GM19397 (cell line): Measurements from ENCODE around the gene SPNS2.

Experiments used
- ATAC-seq: cut with Tn5 transposase; IDR thresholded peaks from one replicate; pipeline ENCODE4 v1.9.1; 2021; ENCODE audit warnings: mild to moderate bottlenecking, moderate library complexity; ENCODE audit not compliant: unreplicated experiment

Gene SPNS2

GRCh38 chr17:4503283-4504025 is 4.8 kb downstream of the SPNS2 start:
- no peak for ATAC-seq

DNA sequence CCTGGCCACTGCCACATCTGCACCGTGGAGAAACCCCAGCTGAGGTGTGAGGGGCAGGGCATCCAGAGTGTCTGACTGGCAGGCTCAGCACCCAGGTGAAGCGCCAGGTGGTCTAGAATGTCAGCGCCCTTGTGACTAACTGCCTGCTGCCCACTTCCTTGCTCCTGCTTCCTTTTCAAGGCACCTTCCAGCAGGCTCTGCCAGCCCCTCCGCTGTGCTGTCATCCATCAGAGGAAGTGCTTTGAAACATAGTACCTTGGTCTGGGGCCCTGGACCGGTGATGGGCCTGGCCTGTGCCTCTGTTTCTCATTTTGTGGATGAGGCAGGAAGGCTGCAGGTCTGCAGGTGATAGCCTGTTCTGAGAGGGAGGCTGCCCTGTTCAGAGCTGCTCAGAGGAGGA is 5.5 kb downstream of the SPNS2 start:
- ATAC-seq: no peak

- no peak for ATAC-seq
Observed at GRCh38 chr17:4505187-4505586, 6.5 kb downstream of the SPNS2 start.

GRCh38 chr17:4506175-4506813 is 7.6 kb downstream of the SPNS2 start:
- no peak for ATAC-seq

DNA sequence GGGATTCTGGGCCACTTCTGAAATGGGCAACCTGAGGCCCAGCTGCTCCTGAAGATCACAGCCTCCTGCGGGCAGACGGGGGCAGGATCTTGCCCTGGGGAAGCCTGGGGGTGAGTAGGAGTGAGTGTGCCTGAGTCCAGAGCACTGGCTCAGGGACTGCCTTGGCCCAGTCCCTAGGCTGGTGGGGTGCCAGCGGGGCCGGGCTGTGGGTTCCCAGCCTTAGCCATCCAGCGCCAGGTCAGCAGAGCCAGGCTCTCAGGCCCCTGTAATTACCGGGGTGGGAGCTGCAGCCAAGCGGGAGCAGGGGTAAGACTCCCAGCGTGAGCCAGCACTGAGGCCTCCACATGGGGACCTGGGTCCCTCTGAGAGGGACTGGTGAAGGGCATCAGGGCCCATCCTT is 8.2 kb downstream of the SPNS2 start:
- no peak for ATAC-seq

GRCh38 chr17:4507361-4508111 is 8.9 kb downstream of the SPNS2 start:
- no peak for ATAC-seq

- no peak for ATAC-seq
Observed at GRCh38 chr17:4508207-4508606, 9.5 kb downstream of the SPNS2 start.

DNA sequence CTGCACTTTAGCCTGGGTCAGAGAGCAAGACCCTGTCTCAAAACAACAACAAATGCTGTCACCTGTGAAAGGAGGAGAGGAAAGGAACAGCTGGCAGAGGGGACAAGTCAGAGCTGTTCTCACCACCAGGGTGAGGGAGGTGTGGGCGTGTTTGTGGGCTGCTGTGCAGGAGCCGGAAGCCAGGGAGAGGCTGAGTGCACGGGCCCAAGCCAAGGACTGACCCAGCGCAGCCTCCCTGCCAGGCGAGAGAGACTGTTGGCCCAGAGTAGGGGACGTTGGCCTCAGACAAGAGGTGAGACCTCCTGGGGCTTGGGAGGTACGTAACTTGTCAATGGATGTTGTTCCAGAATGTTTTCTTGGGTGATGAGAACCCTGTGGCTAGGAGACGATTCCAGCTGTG is 10.7 kb downstream of the SPNS2 start:
- peak; percentile 57 for ATAC-seq

DNA sequence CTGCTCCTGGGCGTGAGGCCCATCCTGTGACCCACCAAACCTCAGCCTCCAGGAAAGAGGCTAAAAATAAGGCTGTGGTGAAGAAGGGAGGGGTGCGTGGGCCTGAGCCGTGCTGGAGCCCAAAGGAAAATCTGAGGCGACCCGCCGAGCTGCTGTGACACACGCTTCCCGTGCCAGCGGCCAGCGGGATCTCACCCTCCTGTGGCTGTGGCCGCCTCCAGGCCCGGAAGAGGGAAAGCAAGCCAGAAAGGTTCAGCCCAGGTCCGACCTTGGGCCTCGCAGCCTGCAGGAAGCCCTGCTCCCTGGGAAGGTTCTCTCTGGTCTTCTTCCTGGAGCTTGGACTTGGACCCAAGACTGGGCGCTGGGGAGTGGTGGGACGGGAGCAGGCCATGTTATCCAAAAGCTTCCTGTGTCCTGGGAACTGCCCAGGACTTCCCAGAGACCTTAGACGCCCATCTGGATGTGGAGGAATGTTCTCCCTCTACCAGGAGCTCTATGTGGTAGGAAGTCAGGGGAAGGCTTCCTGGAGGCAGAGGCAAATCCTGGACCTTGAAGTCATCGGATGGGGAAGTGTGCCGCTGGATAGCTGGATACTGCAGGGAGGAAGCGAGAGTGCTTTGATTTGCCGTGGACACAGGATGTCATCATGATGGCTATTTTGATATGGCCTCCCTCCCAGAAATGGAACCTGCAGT is 11.4 kb downstream of the SPNS2 start:
- no peak for ATAC-seq

- no peak for ATAC-seq
Observed at GRCh38 chr17:4510618-4510941, 11.9 kb downstream of the SPNS2 start.

DNA sequence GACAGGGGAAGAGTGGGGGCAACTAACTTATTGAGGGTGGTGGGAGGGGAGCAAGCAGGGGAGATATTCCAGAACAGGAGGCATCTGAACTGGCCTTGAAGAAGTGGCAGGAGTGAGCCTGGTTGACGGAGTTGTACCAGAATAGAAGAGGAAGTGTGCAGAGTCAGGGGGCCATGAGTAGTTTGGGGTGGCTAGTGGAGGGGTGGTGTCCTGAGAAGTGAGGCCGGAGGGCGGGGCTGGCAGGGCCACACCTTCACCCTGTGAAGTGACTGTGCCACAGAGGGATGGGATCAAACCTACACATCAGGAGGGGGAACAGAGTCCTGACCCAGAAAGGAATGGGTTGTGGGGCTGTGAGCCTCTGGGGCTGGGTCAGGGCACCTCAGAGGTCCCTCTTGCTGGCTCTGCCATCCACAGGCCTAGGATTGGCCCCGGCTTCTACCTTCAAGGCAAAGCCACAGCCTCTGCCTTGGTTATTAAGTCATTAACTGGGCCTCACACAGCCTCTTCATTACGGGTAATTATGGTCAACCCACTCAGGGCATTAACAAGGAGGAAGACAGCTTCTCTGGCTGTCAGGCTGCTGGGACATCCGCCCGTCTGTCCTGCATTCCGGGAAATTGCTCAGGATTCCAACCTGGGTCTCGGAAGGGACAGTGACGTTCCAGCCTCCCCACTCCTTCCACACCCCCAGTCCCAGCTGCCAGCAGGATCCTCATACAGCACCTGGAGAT is 12.7 kb downstream of the SPNS2 start:
- ATAC-seq: no peak

DNA sequence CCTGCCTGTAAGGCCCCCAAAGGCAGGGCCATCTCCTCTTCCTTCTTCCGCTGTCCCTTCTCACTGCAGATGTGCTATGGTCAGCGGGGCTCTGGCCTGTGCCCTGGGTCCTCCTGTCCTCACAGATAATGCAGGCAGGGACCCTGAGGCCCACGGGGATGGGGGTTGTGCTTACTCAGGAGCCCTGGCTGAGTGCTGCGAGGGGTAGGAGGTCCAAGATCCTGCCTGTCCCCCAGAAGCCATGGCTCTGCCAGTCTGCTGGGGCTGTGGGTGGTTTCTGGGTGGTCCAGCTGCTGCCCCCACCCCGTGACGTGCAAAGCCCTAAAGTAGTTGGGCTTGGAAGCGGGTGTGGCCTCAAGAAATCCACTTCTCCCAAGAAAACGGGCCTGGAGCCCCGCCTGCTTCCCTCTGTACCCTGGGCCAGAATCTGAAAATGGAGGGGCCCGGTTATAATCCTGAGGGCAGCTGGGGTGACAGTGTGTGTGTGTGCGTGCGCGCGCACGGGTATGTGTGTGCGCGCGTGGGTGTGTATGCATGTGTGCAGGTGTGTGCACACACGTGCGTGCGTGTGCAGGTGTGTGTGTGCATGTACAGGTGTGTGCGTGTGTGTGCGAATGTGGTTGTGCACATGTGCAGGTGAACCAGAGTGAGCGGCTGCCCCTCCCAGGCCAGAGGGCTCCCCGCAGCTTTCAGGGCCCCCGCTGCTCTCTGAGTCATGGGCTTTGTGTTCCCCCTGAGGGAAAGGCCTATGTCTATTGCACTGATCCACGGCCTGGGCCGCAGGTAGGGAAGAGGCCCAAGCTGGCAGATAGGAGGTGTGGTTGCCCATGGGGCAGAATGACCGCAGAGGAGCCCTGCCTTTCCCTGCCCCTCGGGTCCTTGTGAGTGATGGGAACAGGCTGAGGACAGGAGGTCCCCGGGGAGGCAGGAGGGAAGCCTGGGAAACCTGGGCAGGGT is 13.8 kb downstream of the SPNS2 start:
- ATAC-seq: no peak

DNA sequence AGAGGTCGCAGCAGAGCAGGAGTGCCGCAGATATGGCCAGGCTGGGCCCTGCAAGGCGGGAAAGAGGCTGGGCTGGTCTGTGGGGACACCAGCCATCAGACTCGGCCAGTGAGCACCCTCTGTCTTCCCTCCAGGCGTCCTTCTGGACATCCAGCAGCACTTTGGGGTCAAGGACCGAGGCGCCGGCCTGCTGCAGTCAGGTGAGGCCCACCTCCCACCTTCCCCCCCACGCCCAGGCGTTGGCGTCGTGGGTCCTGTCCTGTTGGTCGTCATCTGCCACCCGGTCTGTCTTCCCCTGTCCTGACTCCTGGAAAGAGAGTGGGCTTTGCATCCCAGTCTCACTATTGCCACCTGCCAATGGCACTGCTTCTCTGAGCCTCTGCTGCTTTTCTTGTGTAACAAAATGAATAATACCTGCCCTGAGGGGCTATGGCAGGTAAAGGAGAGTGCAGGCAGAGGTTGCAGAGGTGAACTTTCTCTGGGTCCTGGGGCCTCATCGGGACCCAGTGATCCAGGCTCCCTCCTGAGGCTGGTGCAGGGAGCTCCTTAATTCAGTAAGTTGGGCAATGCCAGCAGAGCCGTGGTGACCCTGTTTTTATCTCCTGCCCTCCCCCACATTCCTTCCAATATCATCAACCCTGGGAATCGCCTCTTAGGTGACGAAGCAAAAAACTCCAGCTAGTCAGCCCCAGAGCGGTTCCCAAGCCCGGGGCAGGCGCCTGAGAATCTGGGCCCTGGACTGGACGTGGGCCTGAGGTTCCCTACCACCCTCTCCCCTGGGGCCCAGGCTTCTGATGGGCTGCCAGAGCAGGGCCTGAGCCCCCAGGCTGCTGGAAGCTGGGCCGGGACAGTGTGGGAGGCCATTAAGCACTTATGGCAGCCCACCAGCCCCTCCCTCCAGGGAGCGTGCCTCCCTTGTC is 14.7 kb downstream of the SPNS2 start:
- no peak for ATAC-seq

- ATAC-seq: no peak
Observed at GRCh38 chr17:4514206-4514605, 15.5 kb downstream of the SPNS2 start.

DNA sequence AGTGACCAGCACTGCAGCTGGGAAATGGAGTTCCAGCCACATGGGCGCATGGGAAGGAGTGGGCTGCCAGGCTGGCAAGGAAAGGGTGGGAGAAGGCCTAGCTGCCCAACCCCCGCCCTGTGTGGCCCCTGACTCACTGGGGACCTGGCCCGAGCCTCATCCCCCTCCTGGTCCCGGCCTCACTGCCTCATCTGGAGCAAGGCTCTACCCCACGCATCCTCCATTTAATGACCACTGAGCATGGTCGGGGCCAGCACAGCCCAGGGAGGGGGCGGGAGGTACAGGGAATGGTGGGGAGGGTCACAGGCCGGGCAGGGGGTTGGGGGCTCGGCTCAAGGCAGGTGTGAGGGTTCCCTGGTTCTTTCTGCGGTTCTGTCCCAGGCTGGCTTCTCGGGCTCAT is 16.1 kb downstream of the SPNS2 start:
- no peak for ATAC-seq

DNA sequence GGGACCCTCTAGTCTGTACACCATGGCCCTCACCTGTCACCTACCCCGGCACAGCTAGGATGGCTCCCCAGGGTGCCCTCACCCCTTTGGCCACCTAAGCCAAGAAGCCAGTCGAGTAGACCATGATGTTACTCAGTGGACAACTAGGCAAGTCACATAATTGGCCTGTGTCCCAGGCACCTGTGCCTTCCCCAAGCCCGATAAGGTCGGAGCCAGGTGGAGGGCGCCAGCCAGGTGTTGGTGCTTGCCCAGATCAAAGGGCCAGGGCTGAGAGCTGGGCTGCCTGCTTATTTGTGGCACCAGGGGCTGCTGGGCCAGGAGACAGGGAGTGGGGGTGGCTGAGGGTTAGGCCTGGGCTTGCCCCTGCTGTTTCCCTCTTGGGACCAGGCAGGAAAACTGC is 16.8 kb downstream of the SPNS2 start:
- no peak for ATAC-seq

DNA sequence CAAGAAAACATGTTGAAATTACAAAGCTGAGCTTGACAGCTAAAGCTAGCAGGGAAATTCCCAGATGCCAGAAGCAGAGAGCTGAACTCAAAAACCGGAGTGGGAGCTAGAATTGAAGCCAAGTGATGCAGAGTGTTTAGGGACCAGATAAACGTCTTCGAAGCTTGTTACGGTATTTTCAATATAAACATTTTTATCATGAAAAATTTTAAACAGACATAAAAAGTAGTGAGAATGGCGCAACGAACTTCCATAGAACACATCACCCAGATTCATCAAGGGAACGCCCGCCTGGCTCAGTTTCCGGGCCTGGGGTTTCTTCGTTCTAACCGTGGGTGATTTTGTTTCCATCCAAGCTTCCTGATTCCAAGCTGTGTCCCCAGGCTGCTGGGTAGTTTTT is 18.1 kb downstream of the SPNS2 start:
- ATAC-seq: no peak

GRCh38 chr17:4518901-4519300 is 20.2 kb downstream of the SPNS2 start:
- ATAC-seq: no peak

- no peak for ATAC-seq
Observed at GRCh38 chr17:4519361-4519788, 20.7 kb downstream of the SPNS2 start.
